Measurements from ENCODE around the gene SCTR.

SCTR gene

GRCh38 chr2:119472749-119473148 lies 51.5 kb downstream of the SCTR start:
- DNase-seq, result no peak

GRCh38 chr2:119469661-119470297 lies 54.5 kb downstream of the SCTR start:
- DNase-seq, result no peak

- DNase-seq, result no peak
Measured at GRCh38 chr2:119469131-119469530, 55.2 kb downstream of the SCTR start.

GRCh38 chr2:119468154-119468955 lies 55.9 kb downstream of the SCTR start:
- DNase-seq, result no peak

- no peak for DNase-seq
Measured at GRCh38 chr2:119466373-119466772, 57.9 kb downstream of the SCTR start.

GRCh38 chr2:119465687-119466086 lies 58.6 kb downstream of the SCTR start:
- DNase-seq, result no peak

GRCh38 chr2:119464981-119465380 lies 59.3 kb downstream of the SCTR start:
- no peak for DNase-seq

GRCh38 chr2:119463990-119464389 lies 60.3 kb downstream of the SCTR start:
- no peak for DNase-seq

GRCh38 chr2:119463136-119463535 lies 61.1 kb downstream of the SCTR start:
- no peak for DNase-seq

GRCh38 chr2:119462574-119462973 lies 61.7 kb downstream of the SCTR start:
- no peak for DNase-seq

- no peak for DNase-seq
Measured at GRCh38 chr2:119461811-119462210, 62.5 kb downstream of the SCTR start.

GRCh38 chr2:119460076-119460475 lies 64.2 kb downstream of the SCTR start:
- DNase-seq, result no peak

GRCh38 chr2:119455066-119455718 lies 69.1 kb downstream of the SCTR start:
- peak; percentile 6 for DNase-seq

- DNase-seq, result no peak
Measured at GRCh38 chr2:119453972-119454593, 70.2 kb downstream of the SCTR start.

- no peak for DNase-seq
Measured at GRCh38 chr2:119451336-119452050, 72.8 kb downstream of the SCTR start.

- no peak for DNase-seq
Measured at GRCh38 chr2:119449521-119449920, 74.8 kb downstream of the SCTR start.

- DNase-seq, result no peak
Measured at GRCh38 chr2:119448427-119449141, 75.7 kb downstream of the SCTR start.

GRCh38 chr2:119446037-119446436 lies 78.2 kb downstream of the SCTR start:
- DNase-seq, result no peak

GRCh38 chr2:119442850-119443249 lies 81.4 kb downstream of the SCTR start:
- DNase-seq, result no peak

- DNase-seq, result no peak
Measured at GRCh38 chr2:119442226-119442619, 82.1 kb downstream of the SCTR start.

- no peak for DNase-seq
Measured at GRCh38 chr2:119441376-119442225, 82.7 kb downstream of the SCTR start.
